GM12865 (cell line): ENCODE results near the gene GNAT3.

Experiments used
- DNase-seq: peaks from one replicate; pipeline ENCODE4 v3.0.0; 2010; ENCODE audit warnings: low read depth
- H3K4me3 ChIP-seq: 2 replicates; pipeline ENCODE4 v1.5.1; 2011; ENCODE audit warnings: mild to moderate bottlenecking, low read depth, low read length, control low read depth
- TF ChIP-seq, protein P1 (sequence below): IDR thresholded peaks from 2 replicates; pipeline ENCODE4 v1.5.1; 2011; ENCODE audit warnings: low read length, control low read depth, low read depth, inconsistent platforms; ENCODE audit not compliant: insufficient read depth; ENCODE audit errors: missing control alignments

GNAT3 gene

DNA sequence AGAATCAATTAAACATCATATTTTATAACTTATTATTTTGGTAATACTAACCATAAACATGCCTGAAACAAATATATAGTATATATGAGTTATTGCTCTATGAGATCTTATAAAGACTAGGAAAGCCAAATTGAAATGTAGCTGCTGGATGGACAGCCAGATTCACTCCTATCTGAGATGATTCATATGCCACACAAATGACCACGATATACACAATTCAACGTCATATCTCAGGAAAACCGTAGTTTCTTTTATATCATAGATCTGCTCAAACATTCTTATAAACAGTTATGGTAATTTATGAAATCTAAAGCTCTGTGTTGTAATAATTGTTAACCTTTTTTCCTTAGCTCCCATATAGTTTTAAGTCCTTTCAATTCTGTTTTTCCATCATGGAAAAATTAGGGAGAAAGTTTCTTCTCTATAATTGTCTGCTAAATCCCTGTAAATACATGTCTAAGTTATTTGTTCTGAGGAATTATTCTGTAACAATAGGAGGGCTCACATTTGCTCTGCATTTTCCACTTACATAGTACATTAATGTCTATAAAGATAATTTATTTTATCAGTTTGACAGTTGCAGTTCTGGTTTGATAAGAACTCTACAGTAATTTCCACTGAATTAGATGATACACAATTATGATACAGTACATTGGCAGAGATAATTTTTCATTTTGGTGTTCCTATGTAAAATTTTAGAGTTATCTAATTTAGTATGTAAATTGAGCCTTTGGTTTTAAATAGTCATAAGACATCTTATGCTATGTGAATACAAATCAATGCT is 42.7 kb downstream of the GNAT3 start:
- no peak overlapping the region for H3K4me3 ChIP-seq
- no peak for DNase-seq
- TF ChIP-seq, protein P1, sequence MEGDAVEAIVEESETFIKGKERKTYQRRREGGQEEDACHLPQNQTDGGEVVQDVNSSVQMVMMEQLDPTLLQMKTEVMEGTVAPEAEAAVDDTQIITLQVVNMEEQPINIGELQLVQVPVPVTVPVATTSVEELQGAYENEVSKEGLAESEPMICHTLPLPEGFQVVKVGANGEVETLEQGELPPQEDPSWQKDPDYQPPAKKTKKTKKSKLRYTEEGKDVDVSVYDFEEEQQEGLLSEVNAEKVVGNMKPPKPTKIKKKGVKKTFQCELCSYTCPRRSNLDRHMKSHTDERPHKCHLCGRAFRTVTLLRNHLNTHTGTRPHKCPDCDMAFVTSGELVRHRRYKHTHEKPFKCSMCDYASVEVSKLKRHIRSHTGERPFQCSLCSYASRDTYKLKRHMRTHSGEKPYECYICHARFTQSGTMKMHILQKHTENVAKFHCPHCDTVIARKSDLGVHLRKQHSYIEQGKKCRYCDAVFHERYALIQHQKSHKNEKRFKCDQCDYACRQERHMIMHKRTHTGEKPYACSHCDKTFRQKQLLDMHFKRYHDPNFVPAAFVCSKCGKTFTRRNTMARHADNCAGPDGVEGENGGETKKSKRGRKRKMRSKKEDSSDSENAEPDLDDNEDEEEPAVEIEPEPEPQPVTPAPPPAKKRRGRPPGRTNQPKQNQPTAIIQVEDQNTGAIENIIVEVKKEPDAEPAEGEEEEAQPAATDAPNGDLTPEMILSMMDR, result no peak

DNA sequence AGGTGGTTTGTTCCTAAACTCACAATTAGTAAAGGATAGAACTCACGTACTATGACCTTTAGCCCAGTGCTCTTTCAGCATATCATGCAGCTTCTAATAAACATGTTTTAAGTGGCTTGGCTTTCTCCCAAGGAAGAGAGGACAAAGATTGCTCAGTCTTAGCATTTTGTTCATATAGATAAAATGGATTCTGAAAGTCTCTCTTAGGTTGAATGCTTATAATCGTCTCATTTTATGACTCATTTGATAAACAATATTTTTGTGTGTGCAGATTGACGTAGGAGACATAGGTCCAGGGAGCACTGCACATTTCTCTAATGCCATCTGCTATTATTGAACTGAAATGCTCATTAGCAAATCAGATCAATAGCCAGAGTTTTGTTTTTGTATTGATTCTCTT is 44.8 kb downstream of the GNAT3 start:
- no peak overlapping the region for H3K4me3 ChIP-seq
- no peak for DNase-seq
- TF ChIP-seq, protein P1, result no peak

DNA sequence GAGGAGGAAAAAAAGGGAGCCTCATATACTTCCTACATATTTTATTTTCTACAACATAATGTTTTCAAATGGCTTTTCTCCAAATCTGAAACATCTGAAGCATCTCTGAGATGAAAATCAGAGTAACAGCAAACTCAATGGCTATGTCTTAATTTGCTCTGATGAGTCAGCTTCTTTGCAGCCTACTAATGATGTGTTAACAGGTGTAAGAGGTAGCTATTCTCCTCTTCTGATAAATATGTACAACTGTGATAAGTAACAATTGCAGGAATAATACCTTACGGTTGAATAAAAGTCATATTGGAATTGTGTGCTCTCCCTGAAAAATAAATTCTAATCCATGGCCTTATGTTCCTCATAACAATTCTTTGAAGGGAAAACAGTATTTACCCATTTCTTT is 45.2 kb downstream of the GNAT3 start:
- DNase-seq, result no peak
- no peak overlapping the region for H3K4me3 ChIP-seq
- TF ChIP-seq, protein P1, result no peak

DNA sequence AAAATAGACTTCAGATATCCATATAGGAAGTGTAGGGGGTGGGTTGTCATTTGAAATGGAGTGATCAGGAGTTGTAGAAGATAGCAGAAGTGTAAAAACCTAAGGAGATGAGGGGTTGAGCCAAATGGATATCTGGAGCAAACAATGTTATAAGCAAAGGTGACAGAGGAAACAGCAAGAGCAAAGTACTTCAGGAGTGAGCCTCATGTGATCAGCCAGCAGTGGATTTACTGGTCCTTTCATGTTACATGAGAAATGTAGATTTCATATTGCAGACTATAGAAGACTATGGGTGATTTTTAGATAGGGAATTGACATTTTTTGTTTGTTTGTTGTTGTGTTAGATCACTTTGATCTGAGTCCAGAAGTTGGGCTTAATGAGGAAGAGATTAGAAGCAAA is 47.7 kb downstream of the GNAT3 start:
- H3K4me3 ChIP-seq, result no peak overlapping the region
- DNase-seq, result no peak
- TF ChIP-seq, protein P1, result no peak

DNA sequence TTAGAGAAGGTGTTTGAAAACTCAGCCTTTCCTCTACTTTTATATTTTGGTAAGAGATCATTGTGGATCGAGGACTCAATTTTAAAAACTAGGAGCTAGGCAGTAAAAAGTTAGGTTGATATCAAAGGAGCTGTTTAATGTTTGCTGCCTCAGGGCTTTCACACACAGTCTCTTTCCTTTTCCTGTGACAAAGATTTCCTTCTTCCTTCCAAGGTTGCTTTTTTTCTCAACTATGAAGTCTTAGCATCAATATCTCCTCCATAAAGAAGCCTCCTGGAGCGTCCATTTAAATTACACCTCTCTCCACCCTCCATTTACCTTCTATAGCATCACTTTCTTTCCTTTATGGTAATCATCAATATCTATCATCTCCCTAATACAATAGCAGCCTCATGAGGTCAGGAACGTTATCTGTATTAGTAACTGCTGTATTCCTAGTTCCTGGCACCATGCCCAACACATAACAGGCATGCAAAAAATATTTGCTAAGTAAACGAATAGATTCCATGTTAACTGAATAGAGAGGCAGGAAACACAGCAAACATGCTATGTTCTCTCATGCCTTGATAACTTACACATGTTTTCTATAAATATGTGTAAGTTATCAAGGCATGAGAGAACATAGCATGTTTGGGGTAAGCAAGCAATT is 48.5 kb downstream of the GNAT3 start:
- no peak for DNase-seq
- TF ChIP-seq, protein P1, result no peak
- no peak overlapping the region for H3K4me3 ChIP-seq

DNA sequence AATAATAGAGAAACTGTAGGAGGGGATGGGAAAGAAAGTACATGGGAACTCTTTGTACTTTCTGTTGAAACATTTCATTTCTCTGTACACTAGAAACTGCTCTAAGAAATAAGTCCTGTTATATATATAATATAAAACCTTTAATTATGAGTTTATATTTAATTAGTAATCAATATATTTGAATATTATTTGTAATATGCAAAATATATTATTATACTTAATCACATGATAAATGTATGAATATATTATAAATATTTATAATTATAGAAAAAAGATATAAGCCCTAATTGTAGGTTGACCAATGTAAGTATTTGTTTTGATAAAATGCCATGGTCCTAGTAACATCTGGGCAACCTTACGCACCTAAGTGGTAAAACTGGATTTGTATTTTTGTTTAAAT is 51.0 kb downstream of the GNAT3 start:
- H3K4me3 ChIP-seq, result no peak overlapping the region
- TF ChIP-seq, protein P1, result no peak
- DNase-seq, result no peak
